ENCODE results near the gene KCNAB1.

KCNAB1 gene

GRCh38 chr3:156381253-156381652 is 260.9 kb downstream of the KCNAB1 start:
- no peak for DNase-seq

GRCh38 chr3:156382458-156383346 is 262.3 kb downstream of the KCNAB1 start:
- DNase-seq: peak; percentile 0

GRCh38 chr3:156383441-156384025 is 263.2 kb downstream of the KCNAB1 start:
- DNase-seq: no peak

- DNase-seq: no peak
Observed at GRCh38 chr3:156388497-156389448, 268.4 kb downstream of the KCNAB1 start.

- no peak for DNase-seq
Observed at GRCh38 chr3:156389449-156389950, 269.1 kb downstream of the KCNAB1 start.

- DNase-seq: no peak
Observed at GRCh38 chr3:156390846-156391245, 270.5 kb downstream of the KCNAB1 start.

- DNase-seq: no peak
Observed at GRCh38 chr3:156395961-156396710, 275.8 kb downstream of the KCNAB1 start.

GRCh38 chr3:156396851-156397250 is 276.5 kb downstream of the KCNAB1 start:
- no peak for DNase-seq

- no peak for DNase-seq
Observed at GRCh38 chr3:156397534-156397933, 277.2 kb downstream of the KCNAB1 start.

- DNase-seq: no peak
Observed at GRCh38 chr3:156400062-156400461, 279.7 kb downstream of the KCNAB1 start.

GRCh38 chr3:156400735-156401134 is 280.4 kb downstream of the KCNAB1 start:
- DNase-seq: no peak

GRCh38 chr3:156404217-156404616 is 283.8 kb downstream of the KCNAB1 start:
- no peak for DNase-seq

- no peak for DNase-seq
Observed at GRCh38 chr3:156406393-156406792, 286.0 kb downstream of the KCNAB1 start.

- DNase-seq: no peak
Observed at GRCh38 chr3:156407617-156408225, 287.3 kb downstream of the KCNAB1 start.

- no peak for DNase-seq
Observed at GRCh38 chr3:156409694-156410093, 289.3 kb downstream of the KCNAB1 start.

GRCh38 chr3:156412600-156412999 is 292.2 kb downstream of the KCNAB1 start:
- no peak for DNase-seq

GRCh38 chr3:156413293-156413892 is 293.0 kb downstream of the KCNAB1 start:
- DNase-seq: no peak

- no peak for DNase-seq
Observed at GRCh38 chr3:156416846-156417558, 296.6 kb downstream of the KCNAB1 start.

GRCh38 chr3:156417559-156418132 is 297.3 kb downstream of the KCNAB1 start:
- no peak for DNase-seq

GRCh38 chr3:156418428-156418827 is 298.1 kb downstream of the KCNAB1 start:
- DNase-seq: no peak

Data from stimulated activated CD4-positive, alpha-beta T cell treated with anti-CD3 and anti-CD28 coated beads, Interleukin-12 subunit alpha, Interleukin-12 subunit beta, amount 100 ng/mL, for 4 hours (primary cell).